Erythroblast (primary cell): ENCODE measurements around the gene IL31.

ENCODE experiments used
- DNase-seq, 2 experiments: peaks; one replicate each; lab custom pipeline; 2025; lab: John Stamatoyannopoulos, UW
- GATA1 ChIP-seq: IDR thresholded peaks from 2 replicates; pipeline ENCODE4 v1.6.1; 2011; ENCODE audit warnings: low read depth, mild to moderate bottlenecking, control low read depth, low read length, moderate library complexity
- POLR2A ChIP-seq: IDR thresholded peaks from 2 replicates; pipeline ENCODE4 v1.6.1; 2011; ENCODE audit warnings: mild to moderate bottlenecking, low read length

IL31 gene

DNA sequence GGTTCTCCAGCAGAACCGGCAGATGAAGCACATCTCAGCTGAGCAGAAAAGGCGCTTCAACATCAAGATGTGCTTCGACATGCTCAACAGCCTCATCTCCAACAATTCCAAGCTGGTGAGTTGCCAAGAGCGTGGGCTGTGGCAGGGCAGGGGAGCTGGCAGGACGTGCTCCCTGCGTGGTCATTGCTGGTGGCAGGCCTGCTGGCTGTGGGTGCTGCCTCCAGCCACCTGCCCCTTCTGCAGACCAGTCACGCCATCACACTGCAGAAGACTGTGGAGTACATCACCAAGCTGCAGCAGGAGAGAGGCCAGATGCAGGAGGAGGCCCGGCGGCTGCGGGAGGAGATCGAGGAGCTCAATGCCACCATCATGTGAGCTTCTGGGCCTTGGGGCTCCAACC lies 35.8 kb downstream of the IL31 start:
- TF ChIP-seq GATA1 (no peak), POLR2A (no peak)
- DNase-seq: no peak

DNA sequence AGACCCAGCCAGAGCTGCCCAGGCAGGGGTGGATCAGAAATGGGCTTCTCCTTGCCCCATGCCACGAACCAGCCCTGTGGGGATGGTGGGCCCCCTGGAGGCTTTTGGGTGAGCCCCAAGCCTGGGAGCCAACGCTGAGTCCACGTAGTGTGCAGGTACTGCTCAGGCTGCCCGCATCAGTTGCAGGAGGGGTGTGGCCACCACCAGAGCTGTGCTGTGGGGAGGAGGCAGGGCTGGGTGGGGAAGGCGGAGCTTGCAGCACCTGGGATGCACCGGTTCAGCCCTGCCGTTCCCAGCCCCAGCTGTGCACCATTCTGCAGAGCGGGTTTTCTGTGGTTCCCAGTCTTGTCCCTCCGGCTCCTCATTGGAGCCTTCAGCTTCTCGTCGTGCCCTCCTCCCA lies 36.3 kb downstream of the IL31 start:
- DNase-seq: no peak
- TF ChIP-seq POLR2A (no peak), GATA1 (no peak)

DNA sequence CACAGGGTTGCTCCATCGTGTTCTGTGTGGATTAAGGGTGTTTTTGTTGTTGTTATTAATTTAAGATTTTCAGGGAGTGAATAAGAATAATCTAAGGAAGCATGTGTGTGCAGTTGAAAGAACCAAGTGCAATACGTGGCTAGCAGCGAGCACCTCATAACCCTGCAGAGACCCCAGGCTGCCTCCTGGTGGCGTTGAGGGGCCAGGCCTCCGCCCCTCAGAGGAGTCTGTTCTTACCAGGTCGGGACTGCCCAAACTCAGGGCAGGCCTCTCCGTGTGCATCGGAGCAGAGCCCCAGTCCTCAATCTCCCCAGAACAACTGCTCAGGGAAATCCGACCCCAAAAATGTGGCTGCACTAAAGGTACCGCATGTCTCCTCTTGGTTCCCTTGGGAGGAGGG lies 36.8 kb downstream of the IL31 start:
- TF ChIP-seq GATA1 (no peak), POLR2A (no peak)
- peak in 1 of 2 experiments; percentile 25 for DNase-seq

DNA sequence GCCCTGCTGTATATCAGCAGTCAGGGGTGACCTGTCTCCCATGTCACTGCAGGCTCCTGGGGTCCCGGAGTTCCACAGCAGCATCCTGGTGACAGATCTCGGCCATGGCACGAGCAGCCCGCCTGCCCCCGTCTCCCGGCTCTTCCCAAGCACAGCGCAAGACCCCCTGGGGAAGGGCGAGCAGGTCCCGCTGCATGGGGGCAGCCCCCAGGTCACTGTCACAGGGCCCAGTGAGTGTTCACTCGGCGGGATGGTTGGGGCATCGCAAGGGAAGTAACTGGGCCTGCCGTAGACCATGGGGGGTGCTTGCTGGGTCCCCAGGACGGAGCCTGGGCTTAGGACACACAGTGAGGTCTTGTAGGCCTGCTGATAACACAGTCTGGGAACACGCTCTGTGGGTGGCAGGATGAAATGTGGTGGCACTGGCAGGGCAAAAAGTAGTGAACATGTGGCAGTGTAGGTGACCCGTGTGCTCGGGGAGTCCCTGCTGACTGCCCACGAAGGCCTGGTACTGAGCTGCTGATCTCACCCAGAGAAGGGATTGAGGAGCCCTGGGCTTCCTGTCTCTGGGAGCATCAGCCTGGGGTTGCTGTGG lies 38.5 kb downstream of the IL31 start:
- DNase-seq: no peak
- no peak for TF ChIP-seq POLR2A
- no peak for TF ChIP-seq GATA1

DNA sequence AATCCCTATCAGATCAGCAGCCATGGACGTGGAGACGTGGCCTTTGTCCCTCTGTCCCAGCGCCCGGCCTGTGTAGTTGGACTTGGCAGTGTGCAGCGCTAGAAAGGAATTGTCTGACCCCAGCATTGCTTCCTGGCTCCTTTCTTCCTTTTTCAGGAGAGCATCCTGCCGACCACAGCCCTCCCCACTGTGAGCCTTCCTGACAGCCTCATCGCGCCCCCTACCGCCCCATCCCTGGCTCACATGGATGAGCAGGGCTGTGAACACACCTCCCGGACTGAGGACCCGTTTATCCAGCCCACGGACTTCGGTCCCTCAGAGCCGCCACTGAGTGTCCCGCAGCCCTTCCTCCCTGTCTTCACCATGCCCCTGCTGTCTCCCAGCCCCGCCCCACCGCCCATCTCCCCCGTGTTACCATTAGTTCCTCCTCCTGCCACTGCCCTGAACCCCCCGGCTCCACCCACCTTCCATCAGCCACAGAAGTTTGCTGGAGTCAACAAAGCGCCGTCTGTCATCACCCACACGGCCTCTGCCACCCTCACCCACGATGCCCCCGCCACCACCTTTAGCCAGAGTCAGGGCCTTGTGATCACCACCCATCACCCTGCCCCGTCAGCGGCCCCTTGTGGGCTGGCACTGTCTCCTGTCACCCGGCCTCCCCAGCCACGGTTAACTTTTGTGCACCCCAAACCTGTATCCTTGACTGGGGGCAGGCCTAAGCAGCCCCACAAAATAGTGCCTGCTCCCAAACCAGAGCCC lies 40.6 kb downstream of the IL31 start:
- TF ChIP-seq POLR2A: no peak
- TF ChIP-seq GATA1: no peak
- no peak for DNase-seq

DNA sequence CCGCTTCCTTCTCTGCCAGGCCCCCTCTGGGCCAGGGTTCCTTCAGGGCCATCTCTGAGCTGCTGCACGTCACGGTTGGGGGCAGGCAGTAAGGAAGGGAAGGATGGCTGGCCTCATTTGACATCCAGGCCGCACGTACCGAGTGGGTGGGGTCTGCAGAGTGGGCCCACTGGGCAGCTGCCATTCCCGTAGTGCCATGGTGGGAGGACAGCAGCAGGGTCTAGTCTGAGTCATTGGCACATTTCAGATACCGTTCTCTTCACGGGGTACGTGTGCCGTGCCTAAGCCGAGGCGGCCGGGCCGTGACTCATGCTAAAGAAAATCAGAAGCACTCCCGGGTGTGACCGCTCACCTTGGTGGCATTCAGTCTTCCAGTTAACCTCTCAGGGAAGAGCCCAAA lies 43.9 kb downstream of the IL31 start:
- DNase-seq: no peak
- no peak for TF ChIP-seq POLR2A
- TF ChIP-seq GATA1: no peak

DNA sequence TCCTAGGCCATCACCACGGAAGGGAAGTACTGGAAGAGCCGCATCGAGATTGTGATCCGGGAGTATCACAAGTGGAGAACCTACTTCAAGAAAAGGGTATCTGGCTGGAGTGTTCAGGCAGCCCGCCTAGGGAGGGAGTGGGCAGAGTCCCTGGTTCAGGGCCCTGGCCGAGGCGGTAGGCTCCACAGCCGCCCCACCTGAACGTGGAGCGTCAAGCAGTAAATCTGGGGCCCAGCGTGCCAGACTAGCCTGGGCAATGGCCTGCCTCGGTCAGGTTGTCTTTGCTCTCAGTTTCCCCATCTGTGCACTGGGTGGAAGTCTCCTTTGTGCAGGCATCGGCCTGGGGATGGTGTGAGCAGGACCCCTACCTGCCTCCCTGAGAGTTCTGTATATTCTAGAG lies 44.9 kb downstream of the IL31 start:
- no peak for TF ChIP-seq POLR2A
- no peak for TF ChIP-seq GATA1
- no peak for DNase-seq

DNA sequence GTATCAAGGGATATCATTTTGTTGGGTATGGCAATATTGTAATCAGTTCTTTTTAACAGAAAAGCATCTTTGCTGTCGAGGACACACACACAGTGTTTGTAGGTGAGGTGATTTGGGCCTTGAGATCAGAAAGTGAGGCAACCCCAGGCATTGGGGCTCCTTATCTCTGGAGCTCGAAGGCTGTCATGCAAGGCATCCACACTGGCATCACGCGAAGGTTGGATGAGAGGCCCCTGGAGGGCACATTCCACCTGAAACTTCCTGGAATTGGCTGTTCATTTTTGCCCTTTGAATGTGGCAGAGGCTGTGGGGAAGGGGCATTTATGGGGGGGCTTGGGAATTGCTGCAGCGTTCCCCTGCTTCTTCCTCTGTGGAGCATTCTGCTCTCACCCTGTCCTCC lies 45.5 kb downstream of the IL31 start:
- DNase-seq: no peak
- TF ChIP-seq POLR2A (no peak), GATA1 (no peak)

DNA sequence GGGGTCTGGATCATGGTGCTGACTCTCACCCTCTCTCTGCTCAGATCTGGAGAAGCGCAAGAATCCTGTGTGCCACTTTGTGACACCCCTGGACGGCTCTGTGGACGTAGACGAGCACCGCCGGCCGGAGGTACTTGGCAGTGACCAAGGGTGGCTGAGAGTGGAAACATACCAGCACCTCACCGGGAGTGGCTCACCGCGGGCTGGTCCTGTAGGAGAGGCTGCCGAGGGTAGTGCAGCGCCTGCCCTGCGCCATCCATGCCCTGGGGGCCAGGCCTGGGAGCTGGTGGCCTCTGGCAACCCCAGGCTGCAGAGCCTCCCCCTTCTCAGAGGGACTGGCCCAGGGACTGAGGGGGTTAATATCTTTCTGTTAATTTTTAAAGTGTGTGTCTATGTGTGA lies 46.2 kb downstream of the IL31 start:
- no peak for TF ChIP-seq GATA1
- TF ChIP-seq POLR2A: no peak
- no peak for DNase-seq

DNA sequence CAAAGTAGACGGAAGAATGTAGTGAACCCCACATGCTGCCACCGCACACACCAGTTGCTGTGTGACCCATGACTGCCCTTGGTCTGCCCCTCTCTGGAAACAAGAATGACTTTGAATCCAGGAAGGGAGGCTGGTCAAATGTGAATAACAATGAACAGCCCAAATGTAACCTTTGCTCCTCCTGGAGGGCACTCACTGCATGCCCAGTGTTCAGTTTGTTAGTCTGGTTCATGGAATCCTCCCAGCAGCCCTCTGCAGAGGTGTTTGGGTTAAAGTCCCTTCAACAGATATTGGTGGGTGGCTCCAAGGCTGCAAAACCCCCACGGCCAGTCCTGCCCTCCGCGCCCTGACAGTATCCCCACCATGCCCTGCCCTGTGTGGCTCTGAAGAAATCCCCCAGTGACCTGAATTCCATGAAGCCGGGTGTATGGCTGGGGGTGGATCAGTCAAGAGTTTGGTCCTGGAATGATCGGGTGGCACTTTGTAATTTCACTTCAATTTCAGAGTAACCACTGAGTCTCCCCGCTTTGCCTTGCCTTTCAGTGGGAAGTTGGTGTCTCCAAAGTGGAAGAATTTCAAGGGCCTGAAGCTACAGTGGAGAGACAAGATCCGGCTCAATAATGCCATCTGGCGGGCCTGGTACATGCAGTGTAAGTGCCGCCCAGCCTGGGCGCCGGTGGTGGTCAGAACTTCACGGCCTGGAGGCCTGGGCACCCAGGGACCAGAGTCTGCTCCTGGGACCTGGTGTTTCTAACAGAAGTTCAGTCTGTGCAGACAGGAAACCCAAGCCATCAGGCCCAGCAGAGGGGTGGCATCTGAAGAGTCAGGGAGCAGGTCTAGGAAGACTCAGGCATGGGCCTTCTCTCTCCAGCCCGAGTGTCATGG lies 47.1 kb downstream of the IL31 start:
- TF ChIP-seq GATA1: no peak
- no peak for TF ChIP-seq POLR2A
- no peak for DNase-seq

DNA sequence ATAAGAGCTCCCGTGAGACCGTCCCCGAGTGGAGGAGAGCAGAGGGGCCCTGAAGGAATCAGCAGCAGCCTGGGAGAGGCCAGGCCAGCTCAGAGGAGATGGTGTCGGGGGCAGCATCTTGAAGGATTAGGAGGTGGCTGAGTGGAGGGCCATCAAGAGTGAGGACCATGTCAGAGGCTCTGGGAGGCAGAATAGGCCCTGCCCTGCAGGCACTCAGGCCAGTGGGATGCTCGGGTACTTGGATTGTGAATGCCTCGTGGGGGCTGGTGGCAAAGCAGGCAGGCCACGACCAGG lies 47.7 kb downstream of the IL31 start:
- no peak for DNase-seq
- no peak for TF ChIP-seq GATA1

DNA sequence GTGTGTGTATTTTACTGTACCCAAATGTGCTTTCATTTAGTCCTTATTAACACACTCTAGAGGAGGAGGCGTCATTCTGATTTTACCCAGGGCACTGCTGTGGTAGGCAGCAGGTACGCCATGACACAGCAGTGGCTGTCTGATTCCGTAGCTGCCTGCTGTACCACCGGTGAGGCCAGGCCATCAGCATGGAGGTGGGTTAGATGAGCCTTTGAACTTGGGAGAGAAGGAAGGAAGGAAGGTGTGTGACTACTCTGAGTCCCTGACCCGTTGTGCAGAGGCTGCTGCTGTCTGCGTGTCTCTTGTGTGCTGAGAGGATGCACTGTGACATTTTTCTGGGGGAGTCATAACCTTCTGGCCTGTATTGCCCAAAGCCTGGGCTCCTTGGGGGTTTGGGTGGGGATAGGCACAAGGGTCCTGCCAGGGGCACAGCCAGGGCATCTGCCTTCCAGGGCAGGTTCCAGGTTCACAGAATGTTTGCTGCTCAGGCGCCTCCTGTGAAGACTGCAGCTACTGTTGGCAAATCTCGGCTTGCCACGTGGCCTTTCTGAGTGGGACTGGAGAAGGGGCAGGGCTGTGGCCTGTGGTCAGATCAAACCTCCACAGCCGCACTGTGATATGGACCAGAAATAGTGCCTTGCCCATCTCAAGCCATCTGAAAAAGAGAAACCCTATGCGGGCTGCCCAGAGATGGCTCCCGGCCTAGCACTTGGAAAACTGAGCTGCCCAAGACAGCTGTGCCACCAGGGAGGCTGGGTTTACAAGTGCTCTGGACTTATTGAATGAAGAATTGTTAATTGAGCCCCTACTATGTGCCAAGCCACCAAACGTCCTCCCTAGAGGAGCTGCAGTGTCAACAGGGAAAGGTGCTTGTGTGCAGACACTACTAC lies 48.3 kb downstream of the IL31 start:
- TF ChIP-seq POLR2A: no peak
- no peak for TF ChIP-seq GATA1
- DNase-seq: no peak

DNA sequence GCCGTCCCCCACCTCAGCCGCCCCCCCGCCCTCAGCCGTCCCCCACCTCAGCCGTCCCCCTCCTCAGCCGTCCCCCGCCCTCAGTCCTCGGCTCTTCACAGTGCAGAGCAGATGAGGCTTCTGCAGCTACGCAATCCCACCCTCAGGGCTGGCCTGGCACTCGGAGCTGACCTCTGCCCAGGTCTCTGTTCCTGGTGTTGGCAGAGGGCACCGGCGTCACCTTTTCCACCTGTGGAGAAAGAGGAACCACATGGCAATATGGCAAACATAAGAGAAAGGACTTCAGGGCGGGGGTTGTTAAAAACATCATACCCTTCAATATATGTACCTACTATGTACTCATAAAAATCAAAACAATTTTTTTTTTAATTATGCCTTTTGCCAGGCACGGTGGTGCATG lies 49.7 kb downstream of the IL31 start:
- DNase-seq: no peak
- no peak for TF ChIP-seq GATA1
- TF ChIP-seq POLR2A: no peak

DNA sequence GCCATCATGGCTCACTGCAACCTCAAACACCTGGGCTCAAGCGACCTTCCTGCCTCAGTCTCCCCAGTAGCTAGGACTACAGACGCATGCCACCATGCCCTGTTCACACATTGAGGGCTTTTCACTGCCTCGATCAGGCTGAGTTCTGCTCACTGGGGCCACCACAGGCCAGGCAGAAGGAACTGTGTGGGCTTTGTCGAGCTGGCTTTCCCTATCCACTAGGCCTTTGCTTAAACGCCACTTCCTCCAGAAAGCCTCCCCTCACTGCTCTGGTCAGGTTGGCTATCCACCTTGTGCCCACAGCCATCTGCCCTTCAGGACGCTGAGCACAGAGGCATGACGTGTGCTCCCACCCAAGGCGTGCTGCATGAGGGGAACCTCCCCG lies 50.3 kb downstream of the IL31 start:
- no peak for TF ChIP-seq POLR2A
- no peak for TF ChIP-seq GATA1
- no peak for DNase-seq
